Stomach (tissue), 9 donors: ENCODE results near the gene IBA57. TPM values are rescaled to one million over a fixed set of nuclear protein-coding genes. Genes with fewer than 3 reads are reported as not detected.

Experiments used
- DNase-seq, 2 donors: peaks; one replicate each; pipeline versions ENCODE4 v3.0.0 to v3.0.0-alpha.2; 2013 to 2019
- H3K27ac ChIP-seq, 5 donors: fragments of 200-600 bp in 4 of 5; sonication (generic) in 4 of 5; one replicate each; pipeline ENCODE4 v1.5.1; 2013 to 2019; ENCODE audit warnings: mild to moderate bottlenecking in 1 of 5, moderate library complexity in 1 of 5
- H3K27me3 ChIP-seq, 3 donors: fragments of 200-600 bp; sonication (generic); one replicate each; pipeline ENCODE4 v1.5.1; 2017 to 2019; ENCODE audit warnings: mixed run types in 1 of 3
- H3K36me3 ChIP-seq, 4 donors: fragments of 200-600 bp; sonication (generic); 1 replicate in 3 of 4; 2 replicates in 1 of 4; pipeline ENCODE4 v1.5.1; 2016 to 2019
- H3K4me1 ChIP-seq, 4 donors: fragments of 200-600 bp; sonication (generic); one replicate each; pipeline ENCODE4 v1.5.1; 2016 to 2019
- H3K4me3 ChIP-seq, 4 donors: fragments of 200-600 bp; sonication (generic) in 3 of 4; one replicate each; pipeline ENCODE4 v1.5.1; 2016 to 2019; ENCODE audit warnings: mild to moderate bottlenecking in 1 of 4
- H3K9me3 ChIP-seq, 4 donors: fragments of 200-600 bp; sonication (generic); one replicate each; pipeline ENCODE4 v1.5.1; 2016 to 2019
- EP300 ChIP-seq: sonication (generic); formaldehyde crosslinking; IDR thresholded peaks from one replicate; pipeline ENCODE4 v1.6.1; 2017; ENCODE audit warnings: antibody characterized with exemption
- POLR2A ChIP-seq, 4 donors: fragments of 450-650 bp; IDR thresholded peaks; one replicate each; pipeline ENCODE4 v1.6.1; 2016; ENCODE audit warnings: antibody characterized with exemption in 4 of 4, control low read depth in 2 of 4, mild to moderate bottlenecking in 1 of 4, moderate library complexity in 1 of 4
- POLR2AphosphoS5 ChIP-seq, 3 donors: sonication (generic); formaldehyde crosslinking; IDR thresholded peaks; one replicate each; pipeline ENCODE4 v1.6.1; 2016; ENCODE audit warnings: antibody characterized with exemption in 3 of 3
- WGBS, 5 donors: extraction: QIAGEN DNeasy Blood & Tissue Kit in 3 of 5; methylation state at CpG; one replicate each; pipeline versions ENCODE4 v1.1.5 to v1.1.7; 2013 to 2018; 5-methylcytosine and 5-hydroxymethylcytosine counted together
- intact Hi-C: fragments of 100-400 bp; cut with DNase I; formaldehyde crosslinking; loops from one replicate; pipeline ENCODE4 v1.15.1; 2023; ENCODE audit warnings: low total_unique reads
- polyA plus RNA-seq, 3 donors: library from polyadenylated mRNA; stranded (reverse); fragments of 200-250 nt; gene quantifications; one replicate each; pipeline ENCODE4 v1.2.3, GENCODE V29; 2013
- total RNA-seq, 5 donors: library from RNA; depleted of rRNA; stranded (reverse); fragments of >200 nt; gene quantifications; one replicate each; pipeline versions ENCODE4 v1.1.0 to v1.2.3, GENCODE V29; 2014 to 2016
- TF ChIP-seq, protein P1 (sequence below), 7 experiments: fragments of 450-650 bp in 4 of 7; fragments of 200-600 bp in 3 of 7; sonication (generic) in 3 of 7; IDR thresholded peaks; one replicate each; pipeline ENCODE4 v1.5.1; 2016 to 2019; ENCODE audit warnings: antibody characterized with exemption in 7 of 7, control low read depth in 2 of 7, mild to moderate bottlenecking in 1 of 7
- donor health status: healthy with polysubstance abuse.
- donor health status: Bipolar disorder and iron deficiency.
- donor health status: healthy.

Gene IBA57
- total and polyA plus RNA-seq, 8 donors: 1.2 to 6.1 (median 4.3) TPM

GRCh38 chr1:228166170-228166936, 749 bp downstream of the IBA57 start:
- WGBS, 5 donors: 12 to 34% (median 20%) methylated on average over 10 to 26 of the region's 26 CpGs
- H3K4me3 ChIP-seq: peak overlapping the region; percentile 51 to 91 (median 65)
- intact Hi-C loops: no loop called here

GRCh38 chr1:228168563-228169270, 3.1 kb downstream of the IBA57 start:
- peaks cover 4 to 32% (median 20%) of the 10 kb centered on the region in 4 donors for H3K4me1 ChIP-seq
- peaks cover 0 to 19% (median 9%) of the 10 kb centered on the region in 4 donors for H3K36me3 ChIP-seq
- H3K4me3 ChIP-seq: no peak overlapping the region
- no peak for TF ChIP-seq POLR2AphosphoS5 (IDR thresholded peaks at IDR 0.05)
- TF ChIP-seq, protein P1, sequence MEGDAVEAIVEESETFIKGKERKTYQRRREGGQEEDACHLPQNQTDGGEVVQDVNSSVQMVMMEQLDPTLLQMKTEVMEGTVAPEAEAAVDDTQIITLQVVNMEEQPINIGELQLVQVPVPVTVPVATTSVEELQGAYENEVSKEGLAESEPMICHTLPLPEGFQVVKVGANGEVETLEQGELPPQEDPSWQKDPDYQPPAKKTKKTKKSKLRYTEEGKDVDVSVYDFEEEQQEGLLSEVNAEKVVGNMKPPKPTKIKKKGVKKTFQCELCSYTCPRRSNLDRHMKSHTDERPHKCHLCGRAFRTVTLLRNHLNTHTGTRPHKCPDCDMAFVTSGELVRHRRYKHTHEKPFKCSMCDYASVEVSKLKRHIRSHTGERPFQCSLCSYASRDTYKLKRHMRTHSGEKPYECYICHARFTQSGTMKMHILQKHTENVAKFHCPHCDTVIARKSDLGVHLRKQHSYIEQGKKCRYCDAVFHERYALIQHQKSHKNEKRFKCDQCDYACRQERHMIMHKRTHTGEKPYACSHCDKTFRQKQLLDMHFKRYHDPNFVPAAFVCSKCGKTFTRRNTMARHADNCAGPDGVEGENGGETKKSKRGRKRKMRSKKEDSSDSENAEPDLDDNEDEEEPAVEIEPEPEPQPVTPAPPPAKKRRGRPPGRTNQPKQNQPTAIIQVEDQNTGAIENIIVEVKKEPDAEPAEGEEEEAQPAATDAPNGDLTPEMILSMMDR (IDR thresholded peaks at IDR 0.05): no peak
- no peak for TF ChIP-seq EP300
- TF ChIP-seq POLR2A (IDR thresholded peaks at IDR 0.05): no peak
- peak in 1 of 2 donors; percentile 2 for DNase-seq
- no peaks in the 10 kb centered on the region for H3K27me3 ChIP-seq
- no peaks in the 10 kb centered on the region for H3K9me3 ChIP-seq
- peak overlapping the region in 1 of 5 donors; percentile 100 for H3K27ac ChIP-seq
- intact Hi-C loops: no loop called here
- 81 to 85% (median 84%) methylated on average over 12 of the region's 12 CpGs for WGBS, 5 donors

More at GRCh38 chr1:228166170-228166936, 749 bp downstream of the IBA57 start:
- TF ChIP-seq POLR2A (IDR thresholded peaks at IDR 0.05): no peak
- peak in 1 of 3 donors; percentile 9 for TF ChIP-seq POLR2AphosphoS5 (IDR thresholded peaks at IDR 0.05)
- TF ChIP-seq, protein P1 (IDR thresholded peaks at IDR 0.05): peak in 2 of 7 experiments; percentile 32 to 37
- TF ChIP-seq EP300: no peak
- Histone ChIP-seq H3K4me1 (peaks cover 23 to 48% (median 36%) of the 10 kb centered on the region in 4 donors), H3K36me3 (peaks cover 0 to 19% (median 9%) of the 10 kb centered on the region in 4 donors), H3K9me3 (no peaks in the 10 kb centered on the region), H3K27ac (peak overlapping the region; percentile 85 to 100 (median 99)), H3K27me3 (peaks cover 0 to 16% (median 10%) of the 10 kb centered on the region in 3 donors)
- peak; percentile 63 to 89 for DNase-seq

DNA sequence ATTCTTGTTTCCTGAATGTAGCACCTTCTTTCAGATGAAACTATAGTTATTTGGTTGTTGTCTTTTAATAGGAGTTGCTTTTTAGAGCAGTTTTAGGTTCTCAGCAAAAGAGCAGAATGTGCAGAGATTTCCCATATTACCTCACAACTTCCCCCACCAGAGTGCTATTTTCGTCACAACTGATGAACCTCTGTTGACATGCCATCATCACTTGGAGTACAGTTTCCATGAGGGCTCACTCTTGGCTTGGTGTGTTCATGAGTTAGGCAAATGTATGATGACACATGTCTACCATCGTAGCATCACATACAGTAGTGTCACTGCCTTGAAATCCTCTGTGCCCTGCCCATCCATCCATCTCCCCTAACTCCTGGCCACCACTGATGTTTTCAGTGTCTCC, 3.7 kb downstream of the IBA57 start:
- Histone ChIP-seq H3K27ac (no peak overlapping the region), H3K4me1 (peaks cover 4 to 31% (median 16%) of the 10 kb centered on the region in 4 donors), H3K4me3 (no peak overlapping the region), H3K36me3 (peaks cover 0 to 19% (median 9%) of the 10 kb centered on the region in 4 donors), H3K27me3 (no peaks in the 10 kb centered on the region), H3K9me3 (no peaks in the 10 kb centered on the region)
- intact Hi-C loops: no loop called here
- TF ChIP-seq EP300: no peak
- TF ChIP-seq POLR2AphosphoS5 (IDR thresholded peaks at IDR 0.05): no peak
- TF ChIP-seq, protein P1 (IDR thresholded peaks at IDR 0.05): no peak
- no peak for TF ChIP-seq POLR2A (IDR thresholded peaks at IDR 0.05)
- WGBS, 5 donors: 86 to 94% (median 88%) methylated on average over 2 of the region's 2 CpGs
- peak in 1 of 2 donors; percentile 1 for DNase-seq

DNA sequence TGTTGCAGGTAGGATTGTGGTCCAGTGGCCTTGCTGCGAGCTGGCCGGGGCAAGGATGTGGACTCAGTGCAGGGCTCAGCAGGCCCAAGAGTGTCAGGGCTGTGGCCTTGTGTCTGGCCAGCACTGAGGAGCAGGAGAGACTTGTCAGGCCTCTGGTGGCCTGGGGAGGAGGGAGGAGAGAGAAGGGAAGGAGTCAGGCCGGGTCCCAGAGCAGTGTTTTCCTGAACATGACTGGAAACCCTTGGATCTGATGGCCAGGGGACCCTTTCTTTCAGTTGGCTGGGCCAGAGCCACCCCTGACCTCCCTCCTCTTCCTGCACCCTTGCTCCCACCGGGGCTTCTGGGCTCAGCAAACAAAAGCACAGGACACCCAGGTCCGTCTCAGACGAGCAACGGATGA, 5.1 kb downstream of the IBA57 start:
- Histone ChIP-seq H3K4me1 (peaks cover 0 to 25% (median 16%) of the 10 kb centered on the region in 4 donors), H3K9me3 (no peaks in the 10 kb centered on the region), H3K4me3 (no peak overlapping the region), H3K36me3 (peaks cover 0 to 30% (median 19%) of the 10 kb centered on the region in 4 donors), H3K27me3 (no peaks in the 10 kb centered on the region), H3K27ac (no peak overlapping the region)
- 85 to 90% (median 89%) methylated on average over 7 of the region's 7 CpGs for WGBS, 5 donors
- TF ChIP-seq, protein P1 (IDR thresholded peaks at IDR 0.05): no peak
- TF ChIP-seq EP300 (no peak), POLR2A (IDR thresholded peaks at IDR 0.05) (no peak), POLR2AphosphoS5 (IDR thresholded peaks at IDR 0.05) (no peak)
- no peak for DNase-seq
- intact Hi-C loops: no loop called here
